HG02938 (cell line): ENCODE results near the gene ZSWIM5.
"Not testable (repeated sequence)": the region's sequence is repeated elsewhere in the genome, so short reads cannot be mapped to it uniquely, and the experiment has no call there.

Experiments
- ATAC-seq: cut with Tn5 transposase; IDR thresholded peaks from one replicate; pipeline ENCODE4 v1.9.1; 2021; ENCODE audit warnings: mild to moderate bottlenecking, moderate library complexity; ENCODE audit not compliant: unreplicated experiment

ZSWIM5 gene

DNA sequence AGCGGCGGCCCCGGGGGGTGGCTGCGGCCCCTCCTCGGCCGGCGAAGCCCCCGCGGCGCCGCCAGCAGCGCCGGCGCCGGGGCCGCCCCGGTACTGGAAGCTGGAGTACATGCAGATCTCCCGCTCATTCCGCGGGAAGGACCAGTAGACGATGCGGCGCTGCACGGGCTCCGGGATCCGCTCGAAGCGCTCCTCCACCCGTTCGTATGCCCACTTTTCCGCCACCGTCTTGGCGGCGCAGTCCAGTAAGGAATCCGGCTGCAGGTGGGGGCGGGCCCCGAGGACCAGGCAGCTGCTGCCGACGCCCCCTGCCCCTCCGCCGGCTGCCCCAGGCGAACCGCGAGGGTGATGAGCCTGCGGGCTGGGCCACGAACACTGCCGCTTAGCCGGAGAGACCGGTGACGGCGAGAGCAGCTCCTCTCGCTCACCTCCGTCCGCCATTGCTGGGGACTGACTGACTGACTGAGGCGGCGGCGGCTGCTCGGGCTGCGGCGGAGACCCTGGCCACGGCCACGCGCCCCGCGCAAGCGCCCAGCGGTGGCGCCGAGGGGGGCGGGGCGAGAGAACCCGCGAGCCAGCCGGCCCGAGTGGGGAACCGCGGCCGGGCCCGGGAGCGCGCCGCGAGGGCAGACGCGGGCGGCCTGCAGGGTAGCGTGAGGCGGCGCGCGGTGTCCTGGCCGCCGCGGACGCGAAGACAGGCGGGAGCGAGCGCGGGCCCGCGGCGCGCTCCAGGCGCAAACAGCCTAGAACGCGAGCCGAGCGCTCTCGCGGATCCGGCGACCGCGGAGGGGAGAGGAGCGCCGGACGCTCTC, at the start of gene ZSWIM5:
Gene ZSWIM5 (minus strand): TSS at position 696 of the 812 bp plus-strand sequence. CDS start 255 bp downstream, at position 441.
- peak; percentile 60 for ATAC-seq

DNA sequence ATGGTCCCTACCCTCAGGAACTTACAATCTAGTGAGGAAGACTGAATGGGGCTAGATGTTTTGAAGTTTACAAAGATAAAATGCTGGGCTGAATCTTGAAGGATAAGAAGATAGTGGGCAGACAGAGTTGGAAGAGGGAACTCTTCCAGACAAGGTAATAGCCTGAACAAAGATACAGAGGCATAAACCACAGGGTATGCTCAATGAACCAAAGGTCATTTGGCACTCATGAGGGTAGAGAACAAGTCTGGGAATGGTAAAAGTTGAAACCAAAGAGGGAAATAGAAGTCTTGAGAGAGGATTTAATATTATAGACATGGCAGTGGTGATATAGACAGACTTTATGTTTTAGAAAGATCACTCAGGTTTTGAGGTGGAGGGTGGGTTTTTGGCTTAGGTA, 48.1 kb upstream of the ZSWIM5 start:
- no peak for ATAC-seq

DNA sequence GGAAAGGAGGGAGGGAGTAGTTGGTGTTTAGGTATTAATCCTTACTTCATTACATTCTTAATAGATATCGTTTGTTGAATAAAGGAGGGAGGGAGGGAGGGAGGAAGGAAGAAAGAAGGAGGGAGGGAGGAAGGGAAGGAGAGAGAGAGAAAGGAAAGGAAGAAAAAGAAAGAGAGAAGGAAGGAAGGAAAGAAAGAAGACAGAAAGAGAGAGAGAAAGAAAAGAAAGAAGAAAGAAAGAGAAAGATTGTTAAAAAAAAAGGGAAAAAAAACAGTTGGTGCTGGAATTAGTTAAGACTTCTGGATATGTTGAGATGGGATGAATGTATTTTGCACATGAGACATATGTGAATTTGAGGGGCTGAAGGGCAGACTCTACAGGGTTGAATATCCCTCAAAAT, 44.1 kb upstream of the ZSWIM5 start:
- no peak for ATAC-seq

DNA sequence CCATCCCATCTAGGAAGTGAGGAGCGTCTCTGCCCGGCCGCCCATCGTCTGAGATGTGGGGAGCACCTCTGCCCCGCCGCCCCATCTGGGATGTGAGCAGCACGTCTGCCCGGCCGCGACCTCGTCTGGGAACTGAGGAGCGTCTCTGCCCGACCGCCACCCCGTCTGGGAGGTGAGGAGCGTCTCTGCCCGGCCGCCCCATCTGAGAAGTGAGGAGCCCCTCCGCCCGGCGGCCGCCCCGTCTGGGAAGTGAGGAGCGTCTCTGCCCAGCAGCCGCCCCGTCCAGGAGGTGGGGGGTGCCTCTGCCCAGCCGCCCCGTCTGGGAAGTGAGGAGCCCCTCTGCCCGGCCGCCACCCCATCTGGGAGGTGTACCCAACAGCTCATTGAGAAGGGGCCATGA, 41.6 kb upstream of the ZSWIM5 start:
- not testable (repeated sequence) for ATAC-seq

DNA sequence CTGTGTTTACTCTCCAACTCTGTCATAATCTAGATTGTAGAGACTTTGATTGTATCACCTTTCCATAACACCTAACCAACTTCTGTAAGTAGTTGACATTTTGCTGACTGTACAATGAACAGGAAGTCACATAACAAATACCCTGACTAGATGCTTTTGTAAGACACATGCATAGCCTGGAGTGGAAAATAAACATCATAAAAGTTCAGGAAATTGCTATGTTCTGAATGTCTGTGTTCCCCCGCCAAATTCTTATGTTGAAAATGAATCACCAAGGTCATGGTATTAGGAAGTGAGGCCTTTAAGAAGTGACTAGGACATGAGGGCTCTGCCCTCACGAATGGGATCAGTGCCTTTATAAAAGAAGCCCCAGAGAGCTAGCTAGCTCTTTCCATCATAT, 40.4 kb upstream of the ZSWIM5 start:
- ATAC-seq, result no peak

DNA sequence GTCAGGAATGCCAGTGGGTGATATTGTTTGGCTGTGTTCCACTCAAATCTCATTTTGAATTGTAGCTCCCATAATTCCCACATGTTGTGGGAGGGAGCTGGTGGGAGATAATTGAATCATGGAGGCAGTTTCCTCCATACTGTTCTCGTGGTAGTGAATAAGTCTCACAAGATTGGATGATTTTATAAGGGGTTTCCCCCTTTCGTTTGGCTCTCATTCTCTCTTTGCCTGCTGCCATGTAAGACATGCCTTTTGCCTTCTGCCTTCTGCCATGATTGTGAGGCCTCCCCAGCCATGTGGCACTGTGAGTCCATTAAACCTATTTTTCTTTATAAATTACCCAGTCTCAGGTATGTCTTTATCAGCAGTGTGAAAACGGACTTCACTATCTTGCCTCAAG, 40.0 kb upstream of the ZSWIM5 start:
- not testable (repeated sequence) for ATAC-seq

DNA sequence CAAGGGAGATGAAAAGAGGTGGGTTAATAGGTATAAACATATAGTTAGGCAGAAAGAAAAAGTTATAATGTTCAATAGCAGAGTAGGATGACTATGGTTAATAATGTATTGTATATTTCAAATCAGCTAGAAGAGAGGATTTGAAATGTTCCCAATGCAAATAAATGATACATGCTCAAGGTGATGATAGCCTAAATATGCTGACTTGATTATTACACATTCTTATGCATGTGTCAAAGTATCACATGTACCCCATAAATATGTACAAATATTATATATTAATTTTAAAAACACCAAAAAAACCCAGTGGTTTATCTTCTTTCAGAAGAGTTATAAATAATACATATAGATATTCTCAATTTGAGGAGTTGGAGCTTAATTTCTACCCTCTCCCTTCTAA, 38.3 kb upstream of the ZSWIM5 start:
- ATAC-seq, result no peak

DNA sequence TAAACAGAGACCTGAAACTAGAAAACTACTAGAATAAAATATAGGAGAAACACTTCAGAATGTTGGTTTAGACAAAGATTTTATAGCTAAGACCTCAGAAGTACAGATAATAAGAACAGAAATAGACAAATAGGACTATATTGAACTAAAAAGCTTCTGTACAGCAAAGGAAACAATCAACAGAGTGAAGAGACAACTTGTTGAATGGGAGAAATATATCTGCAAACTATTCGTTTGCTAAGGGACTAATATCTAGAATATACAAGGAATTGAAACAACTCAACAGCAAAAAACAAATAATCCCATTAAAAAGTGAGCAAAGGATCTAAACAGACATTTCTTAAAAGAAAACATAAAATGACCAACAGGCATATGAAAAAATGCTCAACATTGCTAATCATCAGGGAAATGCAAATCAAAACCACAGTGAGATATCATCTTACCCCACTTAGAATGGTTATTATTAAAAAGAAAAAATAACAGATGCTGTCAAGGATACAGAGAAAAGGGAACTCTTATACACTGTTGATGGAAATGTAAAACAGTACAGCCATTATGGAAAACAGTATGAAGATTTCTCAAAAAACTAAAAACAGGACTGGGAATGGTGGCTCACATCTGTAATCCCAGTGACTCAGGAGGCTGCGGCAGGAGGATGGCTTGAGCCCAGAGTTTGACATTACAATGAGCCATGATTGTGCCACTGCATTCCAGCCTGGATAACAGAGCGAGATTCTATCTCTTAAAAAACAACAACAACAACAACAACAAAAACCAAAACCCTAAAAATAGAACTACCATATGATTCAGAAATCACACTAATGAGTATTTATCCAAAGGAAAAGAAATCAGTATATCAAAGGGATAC, 37.3 kb upstream of the ZSWIM5 start:
- no peak for ATAC-seq

DNA sequence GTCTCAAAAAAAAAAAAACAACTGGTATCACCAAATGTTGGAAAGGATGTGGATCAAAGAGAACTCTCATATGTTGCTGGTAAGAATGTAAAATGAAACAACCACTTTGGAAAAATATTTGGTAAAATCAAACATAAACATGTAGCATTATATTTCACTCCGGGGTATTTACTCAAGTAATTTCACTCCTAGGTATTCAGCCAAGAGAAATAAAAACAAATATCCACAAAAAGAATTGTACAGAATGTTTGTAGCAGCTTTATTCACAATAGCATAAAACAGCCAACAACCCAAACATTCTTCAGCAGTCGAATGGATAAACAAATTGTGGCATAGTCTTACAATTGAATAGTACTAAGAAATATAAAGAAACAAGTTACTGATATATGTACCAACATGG, 32.4 kb upstream of the ZSWIM5 start:
- no peak for ATAC-seq

DNA sequence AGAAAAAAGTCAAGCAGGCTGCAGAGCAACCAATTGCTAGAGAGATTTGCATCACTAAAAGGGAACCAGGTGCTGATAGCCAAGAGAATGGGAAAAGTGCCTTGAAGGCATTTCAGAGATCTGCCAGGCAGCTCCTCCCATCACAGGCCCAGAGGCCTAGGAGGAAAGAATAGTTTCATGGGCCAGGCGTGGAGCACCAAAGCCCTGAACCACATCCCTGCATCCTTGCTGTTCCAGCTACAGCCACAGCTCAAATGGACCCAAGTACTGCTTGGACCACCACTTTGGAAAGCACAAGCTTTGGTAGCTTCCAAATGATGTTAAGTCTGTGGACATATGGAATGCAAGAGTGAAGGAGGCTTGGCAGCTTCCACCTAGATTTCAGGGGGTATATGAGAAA, 29.7 kb upstream of the ZSWIM5 start:
- no peak for ATAC-seq

DNA sequence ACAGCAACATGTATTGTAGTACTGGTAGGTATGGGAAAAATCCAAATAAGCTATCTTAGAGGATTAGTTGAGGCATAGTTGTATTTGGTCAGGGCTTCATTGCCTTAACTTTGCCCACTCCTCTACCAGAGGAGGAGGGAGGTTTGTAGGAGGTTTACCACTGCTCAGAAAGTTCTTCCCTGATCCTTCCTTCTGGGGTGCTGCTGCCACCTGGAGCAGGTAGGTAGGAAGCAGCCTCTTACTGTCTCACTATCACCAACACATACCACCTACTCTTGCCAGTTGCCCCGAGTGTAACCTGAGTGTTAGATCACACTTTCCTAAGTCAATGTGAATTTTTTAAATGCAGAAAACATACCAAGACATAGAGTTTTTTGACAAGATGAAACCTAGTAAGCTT, 24.1 kb upstream of the ZSWIM5 start:
- ATAC-seq, result no peak

DNA sequence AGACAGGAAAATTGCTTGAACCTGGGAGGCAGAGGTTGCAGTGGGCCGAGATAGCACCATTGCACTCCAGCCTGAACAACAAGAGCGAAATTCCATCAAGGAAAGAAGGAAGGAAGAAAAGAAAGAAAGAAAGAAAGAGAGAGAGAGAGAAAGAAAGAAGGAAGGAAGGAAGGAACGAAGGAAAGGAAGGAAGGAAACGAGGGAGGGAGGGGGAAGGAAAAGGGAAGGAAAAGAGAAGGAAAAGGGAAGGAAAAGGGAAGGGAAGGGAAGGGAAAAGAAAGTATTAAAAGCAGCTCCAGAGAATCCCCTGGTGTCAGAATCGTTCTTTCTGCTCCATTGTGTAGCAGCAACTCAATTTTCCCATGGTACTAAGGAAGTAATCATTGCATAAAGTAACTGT, 19.2 kb upstream of the ZSWIM5 start:
- ATAC-seq, result no peak

DNA sequence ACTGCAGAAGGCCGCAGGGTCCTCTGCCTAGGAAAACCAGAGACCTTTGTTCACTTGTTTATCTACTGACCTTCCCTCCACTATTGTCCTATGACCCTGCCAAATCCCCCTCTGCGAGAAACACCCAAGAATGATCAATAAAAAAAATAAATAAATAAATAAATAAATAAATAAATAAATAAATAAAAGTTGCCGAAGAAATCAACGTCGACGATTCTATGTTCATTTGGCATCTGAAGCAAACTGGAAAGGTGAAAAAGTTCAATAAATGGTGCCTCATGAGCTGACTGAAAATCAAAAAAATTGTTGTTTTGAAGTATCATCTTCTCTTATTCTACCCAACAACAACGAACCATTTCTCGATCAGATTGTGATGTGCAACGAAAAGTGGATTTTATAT, 17.3 kb upstream of the ZSWIM5 start:
- not testable (repeated sequence) for ATAC-seq

DNA sequence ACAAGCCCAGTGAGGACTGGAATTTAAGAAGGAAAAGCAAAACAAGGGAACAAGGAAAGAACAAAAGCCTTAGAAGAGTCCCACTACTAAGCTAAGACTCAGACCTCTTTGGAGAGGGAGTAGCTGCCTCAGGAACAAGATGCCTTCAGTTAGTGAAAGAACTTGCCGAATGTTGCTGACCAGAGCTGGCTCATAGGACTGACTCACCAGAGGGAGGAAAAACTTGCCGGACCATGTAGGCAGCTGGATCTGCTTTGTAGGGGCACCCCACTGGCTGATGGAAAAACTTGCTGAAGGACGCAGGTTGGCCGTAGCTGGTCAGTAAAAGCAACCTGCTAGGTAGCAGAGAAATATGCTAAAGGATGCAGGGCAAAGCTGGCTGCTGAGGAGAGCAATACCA, 15.3 kb upstream of the ZSWIM5 start:
- no peak for ATAC-seq

DNA sequence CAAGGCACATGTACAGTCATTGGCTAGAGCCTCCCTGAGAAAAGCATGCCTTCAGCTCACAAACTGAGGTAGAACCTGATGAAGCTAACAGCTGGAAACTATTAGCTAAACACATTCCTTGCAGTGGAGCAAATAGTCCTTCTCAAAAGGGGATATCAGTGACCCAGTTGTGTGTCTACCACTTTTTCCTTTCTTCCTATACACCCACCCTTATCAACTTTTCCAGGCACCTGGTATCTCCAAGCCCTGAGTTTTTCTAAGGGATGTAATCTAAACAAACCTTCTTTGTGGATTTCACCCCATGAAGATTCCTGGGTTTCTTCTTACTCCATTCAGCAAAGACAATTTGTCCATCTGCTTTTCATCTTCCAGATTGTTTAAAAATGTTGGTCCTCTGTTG, 10.5 kb upstream of the ZSWIM5 start:
- ATAC-seq, result no peak

DNA sequence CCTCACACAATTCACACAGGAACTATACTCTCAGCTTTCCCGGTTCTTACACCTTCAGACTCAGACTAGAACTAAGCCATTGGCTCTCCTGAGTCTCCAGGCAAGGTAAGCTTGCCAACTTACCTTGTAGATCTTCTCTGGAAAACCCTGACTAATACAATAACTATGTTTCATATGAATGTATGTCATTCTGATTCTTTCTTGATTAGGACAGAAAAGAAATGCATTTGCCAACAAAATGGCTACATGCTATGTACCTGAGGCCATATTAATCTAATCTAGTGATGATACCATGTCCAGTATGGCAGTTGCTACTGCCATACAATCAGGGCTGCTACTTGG, 9.8 kb upstream of the ZSWIM5 start:
- ATAC-seq, result no peak

DNA sequence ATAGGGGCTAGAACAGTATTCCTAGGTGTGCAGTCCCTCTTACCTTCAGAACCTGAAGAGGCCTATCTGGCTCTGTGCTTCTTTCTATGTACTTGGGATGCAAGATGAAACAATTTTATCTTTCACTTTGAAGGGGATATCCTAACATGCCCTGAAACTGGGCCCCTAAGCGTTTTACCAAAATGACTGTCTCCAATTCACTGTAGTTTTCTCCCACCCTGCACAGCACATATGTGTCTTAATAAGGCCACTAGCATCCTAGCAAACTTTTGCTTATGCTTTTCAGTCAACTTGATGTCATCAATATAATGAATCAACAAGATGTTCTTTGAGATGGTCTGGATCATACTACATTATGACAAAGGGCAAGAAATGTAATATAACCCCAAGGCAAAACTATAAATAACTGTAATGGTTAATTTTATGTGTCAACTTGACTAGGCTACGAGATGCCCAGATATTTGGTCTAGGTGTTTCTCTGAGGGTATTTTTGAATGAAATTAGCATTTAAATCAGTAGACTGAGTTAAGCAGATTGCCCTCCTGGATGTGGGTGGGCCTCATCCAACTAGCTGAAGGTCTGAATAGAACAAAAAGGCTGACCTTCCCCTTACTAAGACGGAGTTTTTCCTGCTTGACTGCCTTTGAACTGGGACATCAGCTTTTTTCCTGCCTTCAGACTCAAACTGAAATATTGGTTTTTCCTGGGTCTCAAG, 9.2 kb upstream of the ZSWIM5 start:
- no peak for ATAC-seq

DNA sequence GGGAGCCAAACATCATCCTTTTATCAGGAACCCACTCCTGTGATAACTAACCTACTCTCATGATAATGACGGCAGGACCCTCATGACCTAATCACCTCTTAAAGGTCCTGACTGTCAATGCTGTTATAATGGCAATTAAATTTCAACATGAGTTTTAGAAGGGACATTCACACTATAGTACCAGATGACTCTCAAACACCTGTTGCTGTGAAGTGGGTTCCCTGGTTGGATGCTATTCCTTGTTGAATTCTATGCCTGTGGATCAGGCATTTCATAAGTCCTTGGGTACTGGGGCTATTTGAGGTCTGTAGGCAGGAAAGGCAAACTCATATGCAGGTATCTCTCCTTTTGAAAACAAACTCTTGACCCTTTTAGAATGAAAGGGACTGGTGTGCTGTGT, 7.5 kb upstream of the ZSWIM5 start:
- no peak for ATAC-seq

DNA sequence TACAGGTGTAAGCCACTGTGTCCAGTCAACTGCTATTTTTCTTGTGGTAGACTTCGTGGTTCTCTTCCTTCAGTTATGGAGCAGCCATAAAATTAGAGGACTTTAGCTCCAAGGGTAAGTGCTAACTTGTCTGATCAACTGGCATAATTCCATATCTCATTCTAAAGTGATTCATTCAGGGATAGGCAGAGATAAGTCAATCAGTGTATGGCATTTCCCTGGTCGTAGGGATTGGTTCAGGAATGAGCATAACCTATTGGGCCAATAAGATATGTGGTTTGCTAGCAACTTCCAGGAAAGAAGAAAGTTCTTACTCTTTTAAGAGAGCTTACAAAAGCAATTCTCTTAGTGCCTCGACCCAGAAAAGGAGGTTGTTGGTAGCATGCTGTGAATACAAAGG, 4.7 kb upstream of the ZSWIM5 start:
- no peak for ATAC-seq

DNA sequence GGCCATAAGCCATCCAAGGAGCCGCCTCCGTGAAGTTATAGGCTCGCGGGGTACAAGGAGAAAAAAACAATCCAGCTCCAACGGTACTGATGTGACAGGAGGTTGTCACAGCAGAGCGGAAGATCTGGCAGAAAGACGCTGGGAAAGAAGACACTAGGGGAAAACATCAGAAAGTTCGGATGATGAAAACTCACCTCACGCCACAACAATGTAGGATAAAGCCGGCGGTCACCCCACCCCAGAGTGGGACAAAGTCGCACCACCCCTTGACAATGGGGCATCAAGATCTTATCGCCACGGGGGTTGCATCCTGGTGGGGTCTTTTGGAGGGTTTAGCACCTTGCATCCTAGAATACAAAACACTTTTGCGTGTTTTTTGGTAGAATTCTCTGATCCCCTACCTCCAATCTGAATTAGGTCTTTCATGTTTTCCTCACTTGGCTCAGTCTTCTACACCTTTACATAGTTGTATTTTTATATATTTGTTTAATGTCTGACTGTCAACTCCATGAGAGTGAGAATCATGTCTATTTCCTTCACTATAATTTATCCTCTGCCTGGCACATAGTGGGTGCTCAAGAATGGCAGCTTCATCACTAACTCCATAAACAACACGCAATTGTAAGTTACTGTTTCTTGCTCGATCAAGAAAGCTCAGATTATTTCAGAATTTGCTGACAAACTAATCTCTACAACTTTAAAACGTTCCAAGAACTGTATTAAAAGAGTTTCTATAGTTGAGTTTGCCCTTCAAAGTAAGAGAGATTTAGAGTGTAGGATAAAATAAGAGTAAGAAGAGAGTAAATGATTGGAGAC, 611 bp upstream of the ZSWIM5 start:
- ATAC-seq, result no peak
